Hepatocyte (in vitro differentiated cells): ENCODE measurements around the gene MDM4.

Experiments used
- CTCF ChIP-seq: fragments of 200-600 bp; sonication (generic); IDR thresholded peaks from 2 replicates; pipeline ENCODE4 v1.5.1; 2016; ENCODE audit warnings: antibody characterized with exemption, mild to moderate bottlenecking; ENCODE audit not compliant: poor library complexity
- EZH2 ChIP-seq: fragments of 200-600 bp; sonication (generic); IDR thresholded peaks from 2 replicates; pipeline ENCODE4 v1.6.1; 2016; ENCODE audit warnings: antibody characterized with exemption, mild to moderate bottlenecking, borderline replicate concordance
- EZH2phosphoT487 ChIP-seq: fragments of 200-600 bp; sonication (generic); IDR thresholded peaks from one replicate; pipeline ENCODE4 v1.6.1; 2018; ENCODE audit warnings: antibody characterized with exemption, mild to moderate bottlenecking, low read depth, moderate library complexity; ENCODE audit not compliant: unreplicated experiment, severe bottlenecking

- TF ChIP-seq CTCF (no peak), EZH2 (no peak), EZH2phosphoT487 (no peak)
Measured at GRCh38 chr1:204562075-204562990, 46.1 kb downstream of the MDM4 start.
